NCI-H1694 treated with DMSO at 0.1 percent for 48 hours (cell line): Measurements from ENCODE around the gene CDH26.
"Not testable (repeated sequence)": the region's sequence is repeated elsewhere in the genome, so short reads cannot be mapped to it uniquely, and the experiment has no call there.

Source experiments
- DNase-seq: peaks from one replicate; lab custom pipeline; 2025; lab: John Stamatoyannopoulos, UW

Gene CDH26

DNA sequence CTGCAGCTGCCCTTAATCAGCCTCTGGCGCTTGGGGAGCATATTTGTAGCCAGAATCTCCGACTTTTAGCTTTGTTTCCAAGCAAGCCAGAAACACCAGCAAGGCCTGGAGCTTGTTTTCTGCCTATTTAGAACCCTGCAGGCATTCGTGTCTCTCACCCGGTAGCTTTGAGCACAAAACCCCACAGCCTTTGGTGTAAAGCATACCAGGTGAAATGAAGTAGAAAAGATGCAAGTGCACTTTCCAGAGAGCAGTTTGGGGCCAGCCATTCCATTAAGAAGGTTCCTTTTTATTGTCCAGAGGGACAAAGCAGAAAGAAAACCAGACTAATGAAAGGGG is 17.3 kb upstream of the CDH26 start:
- no peak for DNase-seq

- no peak for DNase-seq
Observed at GRCh38 chr20:59942245-59942644, 16.0 kb upstream of the CDH26 start.

- no peak for DNase-seq
Observed at GRCh38 chr20:59944726-59945125, 13.5 kb upstream of the CDH26 start.

DNA sequence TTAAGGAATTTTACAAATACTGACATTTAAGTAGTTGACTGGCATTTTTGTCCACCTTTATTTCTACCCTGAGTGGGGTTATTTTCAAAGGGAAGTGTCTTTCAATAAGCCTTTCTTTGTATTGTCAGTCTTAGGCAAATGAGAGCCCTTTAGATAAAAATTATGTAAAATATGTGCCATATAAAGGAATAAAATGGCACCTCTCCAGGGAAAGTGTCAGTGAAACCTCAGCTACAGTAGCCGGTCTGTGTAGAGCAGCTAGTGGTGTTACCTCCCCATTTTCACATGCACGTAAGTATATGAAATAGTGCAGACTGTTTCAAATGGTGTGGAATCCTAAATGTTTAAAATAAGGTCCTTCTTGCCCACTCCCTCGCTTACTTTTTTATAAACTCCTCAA is 13.0 kb upstream of the CDH26 start:
- DNase-seq = no peak

- DNase-seq = no peak
Observed at GRCh38 chr20:59945731-59946130, 12.5 kb upstream of the CDH26 start.

GRCh38 chr20:59947376-59947775 is 10.8 kb upstream of the CDH26 start:
- DNase-seq = no peak

DNA sequence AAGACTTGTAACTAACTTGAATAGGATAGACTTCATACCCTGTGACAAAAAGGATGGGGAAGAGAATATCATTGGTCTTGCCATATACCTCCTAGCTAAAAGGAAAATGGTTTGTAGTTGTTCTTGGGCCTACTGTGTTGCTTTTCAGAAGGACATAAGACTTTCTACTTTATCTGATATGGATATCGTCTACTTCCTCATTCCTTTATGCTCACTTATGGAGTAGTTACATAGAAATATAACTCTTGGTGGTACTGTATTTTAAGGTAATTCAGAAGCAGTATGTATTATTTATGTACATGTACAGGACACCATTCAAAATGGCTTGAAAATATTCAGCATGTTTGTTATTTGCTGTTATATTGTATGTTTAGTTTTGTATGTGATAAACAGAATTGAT is 10.0 kb upstream of the CDH26 start:
- no peak for DNase-seq

- no peak for DNase-seq
Observed at GRCh38 chr20:59948828-59949720, 9.1 kb upstream of the CDH26 start.

DNA sequence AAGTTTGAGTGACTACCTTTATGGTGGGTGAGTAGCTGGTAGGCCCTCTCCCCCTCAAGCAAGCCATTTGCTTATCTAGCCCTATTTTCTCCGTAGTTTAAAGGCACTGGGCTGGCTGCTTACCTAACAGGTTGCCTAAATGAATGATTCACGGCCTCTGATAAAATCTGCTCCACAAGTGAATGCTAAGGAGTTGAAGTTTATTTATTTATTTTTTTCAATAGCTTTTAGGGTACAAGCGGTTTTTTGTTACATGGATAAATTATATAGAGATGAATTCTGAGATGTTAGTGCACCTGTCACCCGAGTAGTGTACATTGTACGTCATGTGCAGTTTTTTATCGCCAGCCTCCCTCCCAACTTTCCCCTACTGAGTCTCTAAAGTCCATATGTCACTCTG is 8.3 kb upstream of the CDH26 start:
- DNase-seq = no peak

- DNase-seq = no peak
Observed at GRCh38 chr20:59954718-59955117, 3.5 kb upstream of the CDH26 start.

DNA sequence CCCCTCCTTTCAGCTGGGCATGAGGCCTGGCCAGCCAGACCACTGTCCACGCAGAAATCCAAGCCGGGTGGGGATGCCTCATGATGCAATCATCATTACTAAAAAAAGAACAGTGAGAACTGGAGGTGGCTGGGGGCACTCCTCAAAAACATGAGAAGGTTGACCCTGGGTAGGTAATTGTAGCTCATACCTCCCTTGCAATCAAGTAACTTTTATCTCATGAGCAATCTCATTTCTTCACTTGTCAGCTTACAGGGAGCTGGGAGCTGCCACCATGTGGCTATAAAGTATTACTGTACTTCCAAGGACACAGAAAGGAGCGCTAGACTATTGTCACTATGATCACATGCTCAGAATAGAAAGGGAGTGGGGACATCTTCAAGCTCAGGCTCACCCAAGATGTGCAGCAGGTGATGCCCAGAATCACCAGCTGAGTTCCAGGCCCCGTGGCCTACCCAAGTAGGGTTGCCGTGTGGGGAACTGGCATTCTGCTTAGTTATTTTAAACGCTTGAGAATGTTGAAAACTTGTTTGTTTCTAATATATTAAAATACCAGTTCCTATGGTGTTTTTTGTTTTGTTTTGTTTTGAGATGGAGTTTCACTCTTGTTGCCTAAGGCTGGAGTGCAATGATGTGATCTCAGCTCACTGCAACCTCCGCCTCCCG is 3.0 kb upstream of the CDH26 start:
- no peak for DNase-seq

GRCh38 chr20:59957568-59957967 is 655 bp upstream of the CDH26 start:
- not testable (repeated sequence) for DNase-seq

DNA sequence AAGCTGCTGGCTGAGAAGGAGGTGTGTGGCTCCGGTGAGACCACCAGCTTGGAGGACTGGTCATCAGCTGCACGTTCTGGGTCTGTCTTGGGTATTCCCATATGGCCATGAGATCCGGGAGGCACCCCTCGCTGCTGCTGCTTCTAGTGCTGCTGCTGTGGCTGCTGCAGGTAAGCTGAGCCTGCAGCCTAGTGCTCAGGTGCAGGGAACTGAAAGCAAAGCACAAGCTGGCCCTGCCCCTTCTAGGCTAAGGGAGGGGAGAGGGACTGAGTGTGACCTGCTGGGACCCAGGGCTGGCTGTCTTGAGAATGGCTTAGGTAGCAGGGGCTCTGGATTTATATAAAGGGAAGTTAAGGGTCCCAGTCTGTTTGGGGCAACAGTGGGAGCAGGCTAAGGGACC is 403 bp downstream of the CDH26 start:
- DNase-seq = no peak

DNA sequence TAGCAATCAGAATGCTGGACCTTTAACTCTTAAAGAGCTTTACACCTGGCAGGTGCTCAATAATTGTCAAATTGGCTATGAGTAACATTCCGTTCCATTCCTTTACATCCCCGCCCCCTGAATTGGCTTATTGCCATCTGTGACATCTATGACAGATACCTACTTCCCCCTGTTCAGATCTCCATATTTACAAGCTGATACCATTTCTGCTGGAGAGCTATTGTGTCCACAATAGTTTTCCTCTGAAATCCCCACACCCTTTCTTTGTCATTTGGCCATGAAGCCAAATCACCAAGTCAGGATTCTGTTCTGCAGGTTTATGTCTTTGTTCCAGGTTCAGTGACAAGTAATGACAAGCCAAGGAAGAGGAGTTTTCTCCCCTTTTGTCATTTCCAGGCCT is 3.2 kb downstream of the CDH26 start:
- no peak for DNase-seq

- no peak for DNase-seq
Observed at GRCh38 chr20:59962155-59962554, 3.9 kb downstream of the CDH26 start.

GRCh38 chr20:59966428-59966827 is 8.2 kb downstream of the CDH26 start:
- no peak for DNase-seq

DNA sequence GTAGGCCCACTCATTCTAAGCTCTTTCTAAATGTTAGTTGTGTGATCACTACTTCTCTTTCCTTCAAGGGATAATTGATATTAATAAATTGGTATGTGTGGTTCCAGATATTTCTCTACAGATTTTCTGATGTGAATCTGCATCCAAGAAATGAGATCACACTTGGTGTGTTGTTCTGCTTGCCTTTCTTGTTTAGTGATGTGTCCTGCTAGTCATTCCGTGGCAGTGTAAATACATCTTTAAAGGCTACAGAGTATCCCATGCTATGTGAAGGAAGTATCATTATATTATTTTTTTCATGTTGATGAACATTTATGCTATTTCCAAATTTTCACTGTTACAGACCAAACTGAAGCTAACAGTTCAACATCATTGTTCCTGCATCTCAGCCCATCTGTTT is 13.2 kb downstream of the CDH26 start:
- no peak for DNase-seq

- no peak for DNase-seq
Observed at GRCh38 chr20:59972037-59972801, 14.0 kb downstream of the CDH26 start.

DNA sequence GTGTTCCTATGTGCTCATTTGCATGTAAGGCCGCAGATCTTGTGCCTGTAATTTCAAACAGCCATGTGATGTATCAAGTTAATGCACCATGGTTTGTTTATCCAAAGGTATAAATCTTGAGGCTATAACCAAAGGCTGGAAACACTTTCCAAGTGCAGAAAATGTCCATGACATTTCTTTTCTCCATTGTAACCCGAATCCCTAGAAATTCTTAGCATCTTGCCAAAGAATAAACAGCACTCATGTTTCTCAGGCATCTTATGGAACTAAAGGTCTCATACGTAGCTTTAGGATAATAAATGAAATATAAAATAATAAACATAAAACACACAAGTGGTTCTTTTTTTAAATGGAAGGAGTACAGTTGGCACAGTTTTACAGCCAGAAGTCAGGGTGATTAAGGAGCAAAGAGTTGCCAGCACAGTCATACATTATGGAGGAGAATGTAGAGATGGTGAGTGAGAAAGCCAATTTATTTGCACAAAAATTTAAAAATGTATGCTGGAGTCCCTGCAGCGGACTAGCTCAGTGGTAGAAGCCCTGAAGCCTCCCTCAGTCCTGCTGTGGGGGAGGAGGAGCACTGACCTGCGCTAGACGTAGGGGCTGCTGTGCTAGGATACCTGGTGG is 18.0 kb downstream of the CDH26 start:
- no peak for DNase-seq

DNA sequence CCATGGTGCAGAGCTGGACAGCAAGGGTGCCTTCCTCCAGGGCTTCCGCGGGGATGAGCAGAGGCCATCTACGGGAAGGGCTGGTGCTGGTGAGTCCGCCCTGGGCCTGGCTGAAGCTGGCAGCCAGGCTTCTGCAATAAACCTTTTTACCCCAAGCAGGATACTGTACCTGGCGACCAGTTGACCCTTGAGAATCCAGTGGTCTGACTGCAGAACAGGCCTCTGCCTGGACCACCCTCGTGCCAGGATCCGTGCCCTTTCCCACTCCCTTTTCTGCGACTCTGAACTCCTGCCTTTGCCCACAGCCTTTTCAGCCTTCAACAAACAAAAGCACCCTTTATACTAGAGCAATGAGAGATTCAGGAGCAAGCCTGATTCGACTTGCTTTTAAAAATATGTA is 18.9 kb downstream of the CDH26 start:
- DNase-seq = no peak

GRCh38 chr20:59983076-59983475 is 24.9 kb downstream of the CDH26 start:
- DNase-seq = no peak

GRCh38 chr20:59984541-59984940 is 26.3 kb downstream of the CDH26 start:
- no peak for DNase-seq

DNA sequence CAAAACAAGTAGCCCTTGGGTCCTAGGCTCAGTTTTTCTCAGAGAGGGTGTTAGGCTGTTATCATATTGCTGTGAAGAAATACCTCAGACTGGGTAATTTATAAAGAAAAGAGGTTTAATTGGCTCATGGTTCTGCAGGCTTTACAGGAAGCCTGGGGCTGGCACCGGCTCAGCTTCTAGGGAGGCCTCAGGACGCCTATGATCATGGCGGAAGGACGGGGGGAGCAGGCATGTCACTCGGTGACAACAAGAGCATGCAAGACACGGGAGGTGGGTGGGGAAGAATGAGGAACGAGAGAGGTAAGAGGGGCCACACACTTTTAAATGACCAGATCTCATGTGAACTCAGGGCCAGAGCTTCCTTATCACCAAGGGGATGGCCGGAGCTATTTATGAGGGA is 26.9 kb downstream of the CDH26 start:
- DNase-seq = no peak
